Activated naive CD8-positive, alpha-beta T cell treated with anti-CD3 and anti-CD28 coated beads for 36 hours (primary cell): Measurements from ENCODE around the gene MB. TPM values are rescaled to one million over a fixed set of nuclear protein-coding genes. Genes with fewer than 3 reads are reported as not detected.

Experiments
- DNase-seq: peaks from one replicate; pipeline ENCODE4 v3.0.0; 2021
- H3K27ac Mint-ChIP-seq: one replicate; pipeline ENCODE4 v1.8.0; 2022; ENCODE audit warnings: mild to moderate bottlenecking, moderate library complexity, mixed read lengths
- H3K27me3 Mint-ChIP-seq: one replicate; pipeline ENCODE4 v1.8.0; 2022; ENCODE audit warnings: mild to moderate bottlenecking, mixed read lengths
- H3K36me3 Mint-ChIP-seq: one replicate; pipeline ENCODE4 v1.8.0; 2021; ENCODE audit warnings: mild to moderate bottlenecking, mixed read lengths
- H3K4me1 Mint-ChIP-seq: one replicate; pipeline ENCODE4 v1.8.0; 2021; ENCODE audit warnings: mixed read lengths
- H3K4me3 Mint-ChIP-seq: one replicate; pipeline ENCODE4 v1.8.0; 2022; ENCODE audit warnings: mild to moderate bottlenecking, moderate library complexity, mixed read lengths
- H3K9me3 Mint-ChIP-seq: one replicate; pipeline ENCODE4 v1.8.0; 2022; ENCODE audit warnings: mixed read lengths
- total RNA-seq, 2 experiments: library from RNA; stranded (reverse); gene quantifications; one replicate each; pipeline ENCODE4 v1.2.3, GENCODE V29; 2021

The MB gene
- total RNA-seq, 2 experiments from 2014 or later = not detected

GRCh38 chr22:35587447-35587870, 29.7 kb downstream of the MB start:
- DNase-seq = no peak
- Mint-ChIP-seq H3K36me3 (no peaks in the 10 kb centered on the region), H3K4me1 (no peaks in the 10 kb centered on the region), H3K27me3 (peaks cover 4% of the 10 kb centered on the region), H3K27ac (no peak overlapping the region), H3K9me3 (no peaks in the 10 kb centered on the region), H3K4me3 (no peak overlapping the region)

- Mint-ChIP-seq H3K4me3 (no peak overlapping the region), H3K27me3 (peaks cover 4% of the 10 kb centered on the region), H3K9me3 (no peaks in the 10 kb centered on the region), H3K27ac (no peak overlapping the region), H3K36me3 (no peaks in the 10 kb centered on the region), H3K4me1 (no peaks in the 10 kb centered on the region)
- no peak for DNase-seq
These were observed 30.4 kb downstream of the MB start for GRCh38 chr22:35586771-35587170.

GRCh38 chr22:35582861-35583670, 34.1 kb downstream of the MB start:
- no peaks in the 10 kb centered on the region for H3K4me1 Mint-ChIP-seq
- H3K4me3 Mint-ChIP-seq = no peak overlapping the region
- peaks cover 4% of the 10 kb centered on the region for H3K27me3 Mint-ChIP-seq
- H3K9me3 Mint-ChIP-seq = no peaks in the 10 kb centered on the region
- no peak overlapping the region for H3K27ac Mint-ChIP-seq
- H3K36me3 Mint-ChIP-seq = no peaks in the 10 kb centered on the region
- peak; percentile 38 for DNase-seq

GRCh38 chr22:35582218-35582860, 34.8 kb downstream of the MB start:
- Mint-ChIP-seq H3K36me3 (no peaks in the 10 kb centered on the region), H3K4me3 (no peak overlapping the region), H3K27ac (no peak overlapping the region), H3K4me1 (no peaks in the 10 kb centered on the region), H3K27me3 (peaks cover 4% of the 10 kb centered on the region), H3K9me3 (no peaks in the 10 kb centered on the region)
- DNase-seq = no peak

- Mint-ChIP-seq H3K36me3 (no peaks in the 10 kb centered on the region), H3K9me3 (no peaks in the 10 kb centered on the region), H3K27me3 (peaks cover 4% of the 10 kb centered on the region), H3K4me1 (no peaks in the 10 kb centered on the region), H3K4me3 (no peak overlapping the region), H3K27ac (no peak overlapping the region)
- no peak for DNase-seq
These were observed 36.1 kb downstream of the MB start for GRCh38 chr22:35581023-35581413.

- no peak overlapping the region for H3K27ac Mint-ChIP-seq
- H3K27me3 Mint-ChIP-seq = peaks cover 4% of the 10 kb centered on the region
- no peaks in the 10 kb centered on the region for H3K4me1 Mint-ChIP-seq
- H3K36me3 Mint-ChIP-seq = no peaks in the 10 kb centered on the region
- H3K9me3 Mint-ChIP-seq = no peaks in the 10 kb centered on the region
- no peak for DNase-seq
- no peak overlapping the region for H3K4me3 Mint-ChIP-seq
These were observed 36.6 kb downstream of the MB start for GRCh38 chr22:35580351-35581022.

GRCh38 chr22:35578836-35579575, 38.1 kb downstream of the MB start:
- Mint-ChIP-seq H3K4me1 (no peaks in the 10 kb centered on the region), H3K4me3 (no peak overlapping the region), H3K9me3 (no peaks in the 10 kb centered on the region)

GRCh38 chr22:35577799-35578659, 39.1 kb downstream of the MB start:
- H3K27ac Mint-ChIP-seq = no peak overlapping the region
- H3K4me3 Mint-ChIP-seq = no peak overlapping the region
- no peaks in the 10 kb centered on the region for H3K36me3 Mint-ChIP-seq
- H3K9me3 Mint-ChIP-seq = no peaks in the 10 kb centered on the region
- no peaks in the 10 kb centered on the region for H3K4me1 Mint-ChIP-seq
- H3K27me3 Mint-ChIP-seq = peaks cover 6% of the 10 kb centered on the region
- no peak for DNase-seq

More at GRCh38 chr22:35578836-35579575, 38.1 kb downstream of the MB start:
- H3K27me3 Mint-ChIP-seq = peaks cover 9% of the 10 kb centered on the region
- H3K27ac Mint-ChIP-seq = no peak overlapping the region
- DNase-seq = no peak
- H3K36me3 Mint-ChIP-seq = no peaks in the 10 kb centered on the region

- no peak for DNase-seq
- no peak overlapping the region for H3K4me3 Mint-ChIP-seq
- H3K9me3 Mint-ChIP-seq = no peaks in the 10 kb centered on the region
- H3K36me3 Mint-ChIP-seq = no peaks in the 10 kb centered on the region
- peaks cover 5% of the 10 kb centered on the region for H3K27me3 Mint-ChIP-seq
- no peak overlapping the region for H3K27ac Mint-ChIP-seq
- no peaks in the 10 kb centered on the region for H3K4me1 Mint-ChIP-seq
These were observed 40.5 kb downstream of the MB start for GRCh38 chr22:35576671-35577070.

GRCh38 chr22:35575116-35575748, 41.9 kb downstream of the MB start:
- H3K9me3 Mint-ChIP-seq = no peaks in the 10 kb centered on the region

GRCh38 chr22:35572556-35572955, 44.6 kb downstream of the MB start:
- no peak for DNase-seq
- H3K36me3 Mint-ChIP-seq = no peaks in the 10 kb centered on the region

More at GRCh38 chr22:35575116-35575748, 41.9 kb downstream of the MB start:
- H3K36me3 Mint-ChIP-seq = no peaks in the 10 kb centered on the region
- peaks cover 5% of the 10 kb centered on the region for H3K27me3 Mint-ChIP-seq
- no peak overlapping the region for H3K4me3 Mint-ChIP-seq
- no peak overlapping the region for H3K27ac Mint-ChIP-seq
- peak; percentile 14 for DNase-seq
- H3K4me1 Mint-ChIP-seq = no peaks in the 10 kb centered on the region

GRCh38 chr22:35570686-35571194, 46.4 kb downstream of the MB start:
- Mint-ChIP-seq H3K27ac (no peak overlapping the region), H3K27me3 (peaks cover 5% of the 10 kb centered on the region), H3K9me3 (no peaks in the 10 kb centered on the region), H3K36me3 (no peaks in the 10 kb centered on the region), H3K4me1 (no peaks in the 10 kb centered on the region), H3K4me3 (no peak overlapping the region)
- DNase-seq = no peak

More at GRCh38 chr22:35572556-35572955, 44.6 kb downstream of the MB start:
- Mint-ChIP-seq H3K27me3 (peaks cover 5% of the 10 kb centered on the region), H3K27ac (no peak overlapping the region), H3K4me3 (no peak overlapping the region), H3K9me3 (no peaks in the 10 kb centered on the region), H3K4me1 (no peaks in the 10 kb centered on the region)

GRCh38 chr22:35569916-35570315, 47.2 kb downstream of the MB start:
- Mint-ChIP-seq H3K27ac (no peak overlapping the region), H3K9me3 (no peaks in the 10 kb centered on the region), H3K4me3 (no peak overlapping the region), H3K4me1 (no peaks in the 10 kb centered on the region), H3K36me3 (no peaks in the 10 kb centered on the region), H3K27me3 (peaks cover 5% of the 10 kb centered on the region)
- DNase-seq = no peak
